HG03060 (cell line): ENCODE measurements around the gene TPGS1.

Experiments used
- ATAC-seq: cut with Tn5 transposase; IDR thresholded peaks from one replicate; pipeline ENCODE4 v1.9.1; 2021; ENCODE audit warnings: low read depth, moderate number of reproducible peaks; ENCODE audit not compliant: unreplicated experiment

TPGS1 gene

GRCh38 chr19:558770-559439 lies 51.6 kb downstream of the TPGS1 start:
- no peak for ATAC-seq

- no peak for ATAC-seq
These were observed 52.8 kb downstream of the TPGS1 start for GRCh38 chr19:560121-560520.

- ATAC-seq = no peak
These were observed 59.1 kb downstream of the TPGS1 start for GRCh38 chr19:566403-566802.

- no peak for ATAC-seq
These were observed 59.5 kb downstream of the TPGS1 start for GRCh38 chr19:566844-567243.

GRCh38 chr19:567296-567900 lies 60.1 kb downstream of the TPGS1 start:
- no peak for ATAC-seq
